CD8-positive, alpha-beta memory T cell (primary cell): Measurements from ENCODE around the gene CTNNA3. TPM values are rescaled to one million over a fixed set of nuclear protein-coding genes. Genes with fewer than 3 reads are reported as not detected.

Experiments used
- CTCF ChIA-PET: fragments of 350-600 bp; sonication (Branson Sonifier 250); formaldehyde crosslinking; loops from one replicate; lab custom pipeline; 2021; ENCODE audit warnings: antibody characterized with exemption; lab: Charles Lee
- POLR2A ChIA-PET: fragments of 350-600 bp; sonication (Branson Sonifier 250); formaldehyde crosslinking; loops from one replicate; lab custom pipeline; 2021; ENCODE audit warnings: antibody characterized with exemption; lab: Charles Lee
- DNase-seq, 5 donors: peaks; one replicate each; pipeline versions ENCODE4 v3.0.0 to v3.0.0-alpha.2; 2020 to 2022; ENCODE audit warnings: mixed read lengths in 1 of 5
- H3K27ac ChIP-seq: one replicate; pipeline ENCODE4 v1.7.0; 2013; ENCODE audit warnings: low read depth, mild to moderate bottlenecking, low read length, moderate library complexity
- H3K27me3 ChIP-seq: 2 replicates; pipeline ENCODE4 v1.7.0; 2013; ENCODE audit warnings: low read length, mild to moderate bottlenecking; ENCODE audit not compliant: insufficient read depth, poor library complexity, severe bottlenecking
- H3K36me3 ChIP-seq: 2 replicates; pipeline ENCODE4 v1.7.0; 2013; ENCODE audit warnings: mild to moderate bottlenecking, low read length, moderate library complexity; ENCODE audit not compliant: insufficient read depth
- H3K4me1 ChIP-seq: 2 replicates; pipeline ENCODE4 v1.7.0; 2013; ENCODE audit warnings: mild to moderate bottlenecking, low read length, moderate library complexity; ENCODE audit not compliant: insufficient read depth
- H3K4me3 ChIP-seq: 2 replicates; pipeline ENCODE4 v1.7.0; 2013; ENCODE audit warnings: mild to moderate bottlenecking, low read length
- H3K9me3 ChIP-seq: 2 replicates; pipeline ENCODE4 v1.7.0; 2013; ENCODE audit warnings: mild to moderate bottlenecking, low read length
- H3K27ac Mint-ChIP-seq, 8 donors: one replicate each; pipeline ENCODE4 v1.8.0; 2020 to 2021; ENCODE audit warnings: mixed read lengths in 8 of 8, mild to moderate bottlenecking in 6 of 8, inconsistent platforms in 3 of 8, moderate library complexity in 3 of 8
- H3K27me3 Mint-ChIP-seq, 2 donors: one replicate each; pipeline ENCODE4 v1.8.0; 2020 to 2021; ENCODE audit warnings: mixed read lengths in 2 of 2, mild to moderate bottlenecking in 1 of 2, moderate library complexity in 1 of 2
- H3K36me3 Mint-ChIP-seq, 3 donors: one replicate each; pipeline ENCODE4 v1.8.0; 2020 to 2021; ENCODE audit warnings: mixed read lengths in 3 of 3, inconsistent platforms in 1 of 3, mild to moderate bottlenecking in 1 of 3
- H3K4me1 Mint-ChIP-seq, 3 donors: one replicate each; pipeline ENCODE4 v1.8.0; 2020 to 2021; ENCODE audit warnings: mixed read lengths in 3 of 3, inconsistent platforms in 1 of 3, mild to moderate bottlenecking in 1 of 3
- H3K4me3 Mint-ChIP-seq, 7 donors: one replicate each; pipeline ENCODE4 v1.8.0; 2020 to 2021; ENCODE audit warnings: mixed read lengths in 7 of 7, mild to moderate bottlenecking in 6 of 7, moderate library complexity in 4 of 7, inconsistent platforms in 2 of 7
- H3K9me3 Mint-ChIP-seq, 5 donors: one replicate each; pipeline ENCODE4 v1.8.0; 2020 to 2022; ENCODE audit warnings: mixed read lengths in 5 of 5, mild to moderate bottlenecking in 3 of 5, moderate library complexity in 2 of 5, inconsistent platforms in 1 of 5
- polyA plus RNA-seq: library from polyadenylated mRNA; unstranded; fragments of 300-500 nt; fragmentation: Illumina TruSeq; gene quantifications from one replicate; pipeline ENCODE4 v1.2.3, GENCODE V29; 2021
- total RNA-seq, 2 experiments: library from RNA; stranded (reverse); gene quantifications; one replicate each; pipeline ENCODE4 v1.2.3, GENCODE V29; 2021

The CTNNA3 gene
- total and polyA plus RNA-seq, 3 experiments from 2014 or later = 0.92 TPM; not detected in 2

- no peaks in the 10 kb centered on the region for H3K36me3 ChIP-seq
- POLR2A ChIA-PET = no interaction called here
- H3K27me3 ChIP-seq = no peaks in the 10 kb centered on the region
- H3K27me3 Mint-ChIP-seq = no peaks in the 10 kb centered on the region
- no peaks in the 10 kb centered on the region for H3K9me3 ChIP-seq
- H3K27ac Mint-ChIP-seq = no peak overlapping the region
- no peaks in the 10 kb centered on the region for H3K4me1 ChIP-seq
- H3K4me3 ChIP-seq = no peak overlapping the region
- H3K4me3 Mint-ChIP-seq = no peak overlapping the region
- no peak for DNase-seq
- H3K27ac ChIP-seq = no peak overlapping the region
- H3K4me1 Mint-ChIP-seq = no peaks in the 10 kb centered on the region
- CTCF ChIA-PET = no interaction called here
- no peaks in the 10 kb centered on the region for H3K36me3 Mint-ChIP-seq
- peaks cover 0 to 7% (median 3%) of the 10 kb centered on the region in 5 donors for H3K9me3 Mint-ChIP-seq
Observed at GRCh38 chr10:66772548-66773471, 923.2 kb downstream of the CTNNA3 start.

GRCh38 chr10:66767707-66768106 lies 928.3 kb downstream of the CTNNA3 start:
- Mint-ChIP-seq H3K4me1 (no peaks in the 10 kb centered on the region), H3K9me3 (peaks cover 0 to 12% (median 4%) of the 10 kb centered on the region in 5 donors), H3K36me3 (no peaks in the 10 kb centered on the region), H3K27ac (no peak overlapping the region), H3K27me3 (no peaks in the 10 kb centered on the region), H3K4me3 (no peak overlapping the region)
- H3K27me3 ChIP-seq = no peaks in the 10 kb centered on the region
- no peak overlapping the region for H3K4me3 ChIP-seq
- no peaks in the 10 kb centered on the region for H3K36me3 ChIP-seq
- no peak for DNase-seq
- POLR2A ChIA-PET = no interaction called here
- no peaks in the 10 kb centered on the region for H3K9me3 ChIP-seq
- H3K4me1 ChIP-seq = no peaks in the 10 kb centered on the region
- CTCF ChIA-PET = no interaction called here
- H3K27ac ChIP-seq = no peak overlapping the region

- no peak overlapping the region for H3K27ac ChIP-seq
Observed at GRCh38 chr10:66762218-66762729, 933.7 kb downstream of the CTNNA3 start.

GRCh38 chr10:66760941-66761340 lies 935.1 kb downstream of the CTNNA3 start:
- Histone ChIP-seq H3K27me3 (no peaks in the 10 kb centered on the region), H3K4me3 (no peak overlapping the region), H3K9me3 (no peaks in the 10 kb centered on the region), H3K36me3 (no peaks in the 10 kb centered on the region), H3K4me1 (no peaks in the 10 kb centered on the region), H3K27ac (no peak overlapping the region)
- Mint-ChIP-seq H3K4me3 (no peak overlapping the region), H3K9me3 (peaks cover 0 to 14% (median 4%) of the 10 kb centered on the region in 5 donors), H3K27me3 (no peaks in the 10 kb centered on the region), H3K36me3 (no peaks in the 10 kb centered on the region), H3K4me1 (no peaks in the 10 kb centered on the region), H3K27ac (no peak overlapping the region)
- ChIA-PET CTCF (no interaction called here), POLR2A (no interaction called here)
- no peak for DNase-seq

More at GRCh38 chr10:66762218-66762729, 933.7 kb downstream of the CTNNA3 start:
- Histone ChIP-seq H3K4me3 (no peak overlapping the region), H3K4me1 (no peaks in the 10 kb centered on the region), H3K9me3 (no peaks in the 10 kb centered on the region), H3K36me3 (no peaks in the 10 kb centered on the region), H3K27me3 (no peaks in the 10 kb centered on the region)
- no peaks in the 10 kb centered on the region for H3K27me3 Mint-ChIP-seq
- H3K4me3 Mint-ChIP-seq = no peak overlapping the region
- peaks cover 0 to 13% (median 4%) of the 10 kb centered on the region in 5 donors for H3K9me3 Mint-ChIP-seq
- no peak overlapping the region for H3K27ac Mint-ChIP-seq
- no peaks in the 10 kb centered on the region for H3K36me3 Mint-ChIP-seq
- no peak for DNase-seq
- ChIA-PET CTCF (no interaction called here), POLR2A (no interaction called here)
- no peaks in the 10 kb centered on the region for H3K4me1 Mint-ChIP-seq

- Mint-ChIP-seq H3K27ac (no peak overlapping the region), H3K9me3 (peaks cover 0 to 15% (median 2%) of the 10 kb centered on the region in 5 donors), H3K36me3 (no peaks in the 10 kb centered on the region), H3K4me1 (no peaks in the 10 kb centered on the region), H3K4me3 (no peak overlapping the region), H3K27me3 (no peaks in the 10 kb centered on the region)
- no peak for DNase-seq
- no peaks in the 10 kb centered on the region for H3K36me3 ChIP-seq
- H3K4me3 ChIP-seq = no peak overlapping the region
- ChIA-PET CTCF (no interaction called here), POLR2A (no interaction called here)
- no peak overlapping the region for H3K27ac ChIP-seq
- no peaks in the 10 kb centered on the region for H3K27me3 ChIP-seq
- no peaks in the 10 kb centered on the region for H3K4me1 ChIP-seq
- no peaks in the 10 kb centered on the region for H3K9me3 ChIP-seq
Observed at GRCh38 chr10:66755474-66755873, 940.5 kb downstream of the CTNNA3 start.

- Histone ChIP-seq H3K9me3 (no peaks in the 10 kb centered on the region), H3K4me3 (no peak overlapping the region), H3K27me3 (no peaks in the 10 kb centered on the region), H3K27ac (no peak overlapping the region), H3K4me1 (no peaks in the 10 kb centered on the region), H3K36me3 (no peaks in the 10 kb centered on the region)
- no peak for DNase-seq
- Mint-ChIP-seq H3K4me1 (no peaks in the 10 kb centered on the region), H3K27me3 (no peaks in the 10 kb centered on the region), H3K4me3 (no peak overlapping the region), H3K9me3 (peaks cover 2 to 27% (median 6%) of the 10 kb centered on the region in 5 donors), H3K27ac (no peak overlapping the region), H3K36me3 (no peaks in the 10 kb centered on the region)
- POLR2A ChIA-PET = no interaction called here
- CTCF ChIA-PET = no interaction called here
Observed at GRCh38 chr10:66752714-66753113, 943.3 kb downstream of the CTNNA3 start.

- Mint-ChIP-seq H3K27ac (no peak overlapping the region), H3K9me3 (peaks cover 5 to 17% (median 7%) of the 10 kb centered on the region in 5 donors), H3K4me1 (no peaks in the 10 kb centered on the region), H3K4me3 (no peak overlapping the region), H3K36me3 (no peaks in the 10 kb centered on the region), H3K27me3 (no peaks in the 10 kb centered on the region)
- POLR2A ChIA-PET = no interaction called here
- no peak overlapping the region for H3K27ac ChIP-seq
- H3K36me3 ChIP-seq = no peaks in the 10 kb centered on the region
- DNase-seq = no peak
- H3K27me3 ChIP-seq = no peaks in the 10 kb centered on the region
- H3K4me1 ChIP-seq = no peaks in the 10 kb centered on the region
- CTCF ChIA-PET = no interaction called here
- H3K4me3 ChIP-seq = no peak overlapping the region
- no peaks in the 10 kb centered on the region for H3K9me3 ChIP-seq
Observed at GRCh38 chr10:66748217-66748616, 947.8 kb downstream of the CTNNA3 start.

- H3K4me3 Mint-ChIP-seq = no peak overlapping the region
- H3K27me3 Mint-ChIP-seq = no peaks in the 10 kb centered on the region
- no peaks in the 10 kb centered on the region for H3K36me3 ChIP-seq
- no peaks in the 10 kb centered on the region for H3K4me1 Mint-ChIP-seq
- H3K27ac ChIP-seq = no peak overlapping the region
- H3K4me3 ChIP-seq = no peak overlapping the region
- H3K27me3 ChIP-seq = no peaks in the 10 kb centered on the region
- H3K36me3 Mint-ChIP-seq = no peaks in the 10 kb centered on the region
- ChIA-PET CTCF (no interaction called here), POLR2A (no interaction called here)
- peaks cover 5 to 21% (median 10%) of the 10 kb centered on the region in 5 donors for H3K9me3 Mint-ChIP-seq
- no peaks in the 10 kb centered on the region for H3K9me3 ChIP-seq
- H3K27ac Mint-ChIP-seq = no peak overlapping the region
- no peaks in the 10 kb centered on the region for H3K4me1 ChIP-seq
- no peak for DNase-seq
Observed at GRCh38 chr10:66747451-66747850, 948.5 kb downstream of the CTNNA3 start.
